Lower lobe of right lung (tissue), 2 donors: ENCODE measurements around the gene PCDHGB5. TPM values are rescaled to one million over a fixed set of nuclear protein-coding genes. Genes with fewer than 3 reads are reported as not detected.
"Not testable (repeated sequence)": the region's sequence is repeated elsewhere in the genome, so short reads cannot be mapped to it uniquely, and the experiment has no call there.

Experiments
- ATAC-seq, 2 donors: fragments of 200-7000 bp; cut with Tn5 transposase; one replicate each; pipeline ENCODE4 v1.9.1; 2020 to 2022; ENCODE audit warnings: mild to moderate bottlenecking in 2 of 2, moderate library complexity in 2 of 2
- DNase-seq: peaks from one replicate; pipeline ENCODE4 v3.0.0-alpha.2; 2020
- H3K27ac ChIP-seq: fragments of 200-600 bp; one replicate; pipeline ENCODE4 v1.8.0; 2022
- H3K27me3 ChIP-seq: fragments of 200-600 bp; one replicate; pipeline ENCODE4 v1.8.0; 2022; ENCODE audit warnings: low read depth
- H3K36me3 ChIP-seq: fragments of 200-600 bp; one replicate; pipeline ENCODE4 v1.8.0; 2022; ENCODE audit warnings: mild to moderate bottlenecking
- H3K4me1 ChIP-seq: fragments of 200-600 bp; one replicate; pipeline ENCODE4 v1.8.0; 2022
- H3K4me3 ChIP-seq: fragments of 200-600 bp; one replicate; pipeline ENCODE4 v1.8.0; 2022; ENCODE audit warnings: mild to moderate bottlenecking
- H3K9me3 ChIP-seq: fragments of 200-600 bp; one replicate; pipeline ENCODE4 v1.8.0; 2022
- CTCF ChIP-seq: fragments of 200-600 bp; IDR thresholded peaks from one replicate; pipeline ENCODE4 v1.8.0; 2022; ENCODE audit warnings: antibody characterized with exemption, mild to moderate bottlenecking
- intact Hi-C: fragments of 100-400 bp; cut with DNase I; formaldehyde crosslinking; loops from one replicate; pipeline ENCODE4 v1.11.0; 2022
- total RNA-seq: library from RNA; stranded (reverse); fragmentation: NEBNext Ultra II Directional; extraction: Animal tissue kit (Norgen Biotek cat#: 25700); gene quantifications from one replicate; pipeline ENCODE4 v1.2.1, GENCODE V29; 2021
- donor health status: DM: no; HTN: yes; CAD: no; lungs with severe emphysema.

Gene PCDHGB5
- total RNA-seq, 1 donor from 2014 or later = 9.1 TPM

GRCh38 chr5:141392429-141393198, 5.1 kb upstream of the PCDHGB5 start, which contains the start of gene PCDHGA8:
TSS of gene PCDHGA8 (plus strand) at chr5:141392633. CDS start at chr5:141392814, 181 bp downstream.
- DNase-seq (no peak), ATAC-seq (no peak)
- no peak for TF ChIP-seq CTCF
- Histone ChIP-seq H3K36me3 (no peaks in the 10 kb centered on the region), H3K9me3 (peaks cover 77% of the 10 kb centered on the region), H3K27me3 (peaks cover 48% of the 10 kb centered on the region), H3K4me3 (no peak within 1 kb of the TSS), H3K27ac (no peak within 1 kb of the TSS), H3K4me1 (no peaks in the 10 kb centered on the region)
- intact Hi-C loops = no loop called here

GRCh38 chr5:141393267-141393666, 4.5 kb upstream of the PCDHGB5 start:
- DNase-seq (no peak), ATAC-seq (no peak)
- H3K4me1 ChIP-seq = no peaks in the 10 kb centered on the region
- H3K27ac ChIP-seq = no peak overlapping the region
- intact Hi-C loops = no loop called here
- H3K9me3 ChIP-seq = peaks cover 79% of the 10 kb centered on the region
- H3K27me3 ChIP-seq = peaks cover 48% of the 10 kb centered on the region
- no peak overlapping the region for H3K4me3 ChIP-seq
- no peak for TF ChIP-seq CTCF
- no peaks in the 10 kb centered on the region for H3K36me3 ChIP-seq

DNA sequence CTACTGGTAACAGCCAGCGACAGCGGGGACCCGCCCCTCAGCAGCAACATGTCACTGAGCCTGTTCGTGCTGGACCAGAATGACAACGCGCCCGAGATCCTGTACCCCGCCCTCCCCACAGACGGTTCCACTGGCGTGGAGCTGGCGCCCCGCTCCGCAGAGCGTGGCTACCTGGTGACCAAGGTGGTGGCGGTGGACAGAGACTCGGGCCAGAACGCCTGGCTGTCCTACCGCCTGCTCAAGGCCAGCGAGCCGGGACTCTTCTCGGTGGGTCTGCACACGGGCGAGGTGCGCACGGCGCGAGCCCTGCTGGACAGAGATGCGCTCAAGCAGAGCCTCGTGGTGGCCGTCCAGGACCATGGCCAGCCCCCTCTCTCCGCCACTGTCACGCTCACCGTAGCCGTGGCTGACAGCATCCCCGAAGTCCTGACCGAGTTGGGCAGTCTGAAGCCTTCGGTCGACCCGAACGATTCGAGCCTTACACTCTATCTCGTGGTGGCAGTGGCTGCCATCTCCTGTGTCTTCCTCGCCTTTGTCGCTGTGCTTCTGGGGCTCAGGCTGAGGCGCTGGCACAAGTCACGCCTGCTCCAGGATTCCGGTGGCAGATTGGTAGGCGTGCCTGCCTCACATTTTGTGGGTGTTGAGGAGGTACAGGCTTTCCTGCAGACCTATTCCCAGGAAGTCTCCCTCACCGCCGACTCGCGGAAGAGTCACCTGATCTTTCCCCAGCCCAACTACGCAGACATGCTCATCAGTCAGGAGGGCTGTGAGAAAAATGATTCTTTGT, 3.2 kb upstream of the PCDHGB5 start:
- Histone ChIP-seq H3K9me3 (peaks cover 77% of the 10 kb centered on the region), H3K27me3 (peaks cover 53% of the 10 kb centered on the region)
- not testable (repeated sequence) for ATAC-seq

GRCh38 chr5:141398608-141399007, 861 bp downstream of the PCDHGB5 start:
- Histone ChIP-seq H3K9me3 (peaks cover 68% of the 10 kb centered on the region), H3K36me3 (no peaks in the 10 kb centered on the region), H3K27me3 (peaks cover 45% of the 10 kb centered on the region), H3K4me1 (no peaks in the 10 kb centered on the region), H3K27ac (no peak overlapping the region), H3K4me3 (no peak overlapping the region)
- ATAC-seq (no peak), DNase-seq (no peak)
- intact Hi-C loops = no loop called here
- TF ChIP-seq CTCF = no peak

More for the DNA sequence above, 3.2 kb upstream of the PCDHGB5 start:
- H3K4me1 ChIP-seq, H3K4me3 ChIP-seq, intact Hi-C loops, DNase-seq, H3K36me3 ChIP-seq, H3K27ac ChIP-seq: not testable (repeated sequence)

GRCh38 chr5:141399555-141400258, 2.0 kb downstream of the PCDHGB5 start:
- intact Hi-C loops = no loop called here
- Histone ChIP-seq H3K27me3 (peaks cover 40% of the 10 kb centered on the region), H3K36me3 (no peaks in the 10 kb centered on the region), H3K4me3 (no peak overlapping the region), H3K27ac (no peak overlapping the region), H3K4me1 (no peaks in the 10 kb centered on the region), H3K9me3 (peaks cover 63% of the 10 kb centered on the region)
- DNase-seq (no peak), ATAC-seq (no peak)
- TF ChIP-seq CTCF = no peak
